Ishikawa (cell line): Measurements from ENCODE around the gene AVEN.

Experiments used
- CEBPB ChIP-seq: IDR thresholded peaks from 2 replicates; pipeline ENCODE4 v1.6.1; 2012
- CREB1 ChIP-seq: IDR thresholded peaks from 2 replicates; pipeline ENCODE4 v1.6.1; 2012; ENCODE audit warnings: low read depth
- EGR1 ChIP-seq: IDR thresholded peaks from 2 replicates; pipeline ENCODE4 v1.6.1; 2012
- EP300 ChIP-seq: IDR thresholded peaks from 2 replicates; pipeline ENCODE4 v1.6.1; 2012; ENCODE audit warnings: borderline replicate concordance
- FOXM1 ChIP-seq: IDR thresholded peaks from 2 replicates; pipeline ENCODE4 v1.6.1; 2012; ENCODE audit warnings: low read depth, borderline replicate concordance
- MAX ChIP-seq: IDR thresholded peaks from 2 replicates; pipeline ENCODE4 v1.6.1; 2012
- NFIC ChIP-seq: IDR thresholded peaks from 2 replicates; pipeline ENCODE4 v1.6.1; 2012
- RAD21 ChIP-seq: IDR thresholded peaks from 2 replicates; pipeline ENCODE4 v1.6.1; 2012; ENCODE audit warnings: low read depth
- TAF1 ChIP-seq: IDR thresholded peaks from 2 replicates; pipeline ENCODE4 v1.6.1; 2012; ENCODE audit warnings: low read depth, mild to moderate bottlenecking
- TCF12 ChIP-seq: IDR thresholded peaks from 2 replicates; pipeline ENCODE4 v1.6.1; 2012; ENCODE audit warnings: low read depth
- TEAD4 ChIP-seq: IDR thresholded peaks from 2 replicates; pipeline ENCODE4 v1.6.1; 2012
- YY1 ChIP-seq: IDR thresholded peaks from 2 replicates; pipeline ENCODE4 v1.6.1; 2012; ENCODE audit warnings: low read depth
- ZBTB7A ChIP-seq: IDR thresholded peaks from 2 replicates; pipeline ENCODE4 v1.6.1; 2012; ENCODE audit warnings: low read depth
- TF ChIP-seq, protein P1 (sequence below): IDR thresholded peaks from 2 replicates; pipeline ENCODE4 v1.6.1; 2012
- TF ChIP-seq, protein P2 (sequence below): IDR thresholded peaks from 2 replicates; pipeline ENCODE4 v1.6.1; 2012; ENCODE audit warnings: low read depth, mild to moderate bottlenecking

AVEN gene

DNA sequence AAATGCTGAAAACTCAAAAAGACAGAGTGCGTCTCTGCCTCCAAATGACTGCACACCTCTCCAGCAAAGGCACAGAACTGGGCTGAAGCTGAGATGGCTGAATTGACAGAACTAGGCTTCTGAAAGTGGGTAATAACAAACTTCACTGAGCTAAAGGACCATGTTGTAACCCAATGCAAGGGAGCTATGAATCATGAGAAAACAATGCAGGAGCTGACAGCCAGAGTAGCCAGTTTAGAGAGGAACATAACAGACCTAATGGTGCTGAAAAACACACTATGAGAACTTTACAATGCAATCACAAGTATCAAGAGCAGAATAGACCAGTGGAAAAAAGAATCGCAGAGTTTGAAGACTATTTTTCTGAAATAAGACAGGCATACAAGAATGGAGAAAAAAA lies 10.1 kb upstream of the AVEN start:
- TF ChIP-seq MAX (no peak), CREB1 (no peak), TEAD4 (no peak), EP300 (no peak), FOXM1 (no peak), TCF12 (no peak), TAF1 (no peak), ZBTB7A (no peak), EGR1 (no peak), RAD21 (no peak), CEBPB (no peak)
- TF ChIP-seq, protein P1, sequence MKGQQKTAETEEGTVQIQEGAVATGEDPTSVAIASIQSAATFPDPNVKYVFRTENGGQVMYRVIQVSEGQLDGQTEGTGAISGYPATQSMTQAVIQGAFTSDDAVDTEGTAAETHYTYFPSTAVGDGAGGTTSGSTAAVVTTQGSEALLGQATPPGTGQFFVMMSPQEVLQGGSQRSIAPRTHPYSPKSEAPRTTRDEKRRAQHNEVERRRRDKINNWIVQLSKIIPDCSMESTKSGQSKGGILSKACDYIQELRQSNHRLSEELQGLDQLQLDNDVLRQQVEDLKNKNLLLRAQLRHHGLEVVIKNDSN = no peak
- TF ChIP-seq, protein P2, sequence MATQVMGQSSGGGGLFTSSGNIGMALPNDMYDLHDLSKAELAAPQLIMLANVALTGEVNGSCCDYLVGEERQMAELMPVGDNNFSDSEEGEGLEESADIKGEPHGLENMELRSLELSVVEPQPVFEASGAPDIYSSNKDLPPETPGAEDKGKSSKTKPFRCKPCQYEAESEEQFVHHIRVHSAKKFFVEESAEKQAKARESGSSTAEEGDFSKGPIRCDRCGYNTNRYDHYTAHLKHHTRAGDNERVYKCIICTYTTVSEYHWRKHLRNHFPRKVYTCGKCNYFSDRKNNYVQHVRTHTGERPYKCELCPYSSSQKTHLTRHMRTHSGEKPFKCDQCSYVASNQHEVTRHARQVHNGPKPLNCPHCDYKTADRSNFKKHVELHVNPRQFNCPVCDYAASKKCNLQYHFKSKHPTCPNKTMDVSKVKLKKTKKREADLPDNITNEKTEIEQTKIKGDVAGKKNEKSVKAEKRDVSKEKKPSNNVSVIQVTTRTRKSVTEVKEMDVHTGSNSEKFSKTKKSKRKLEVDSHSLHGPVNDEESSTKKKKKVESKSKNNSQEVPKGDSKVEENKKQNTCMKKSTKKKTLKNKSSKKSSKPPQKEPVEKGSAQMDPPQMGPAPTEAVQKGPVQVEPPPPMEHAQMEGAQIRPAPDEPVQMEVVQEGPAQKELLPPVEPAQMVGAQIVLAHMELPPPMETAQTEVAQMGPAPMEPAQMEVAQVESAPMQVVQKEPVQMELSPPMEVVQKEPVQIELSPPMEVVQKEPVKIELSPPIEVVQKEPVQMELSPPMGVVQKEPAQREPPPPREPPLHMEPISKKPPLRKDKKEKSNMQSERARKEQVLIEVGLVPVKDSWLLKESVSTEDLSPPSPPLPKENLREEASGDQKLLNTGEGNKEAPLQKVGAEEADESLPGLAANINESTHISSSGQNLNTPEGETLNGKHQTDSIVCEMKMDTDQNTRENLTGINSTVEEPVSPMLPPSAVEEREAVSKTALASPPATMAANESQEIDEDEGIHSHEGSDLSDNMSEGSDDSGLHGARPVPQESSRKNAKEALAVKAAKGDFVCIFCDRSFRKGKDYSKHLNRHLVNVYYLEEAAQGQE = no peak

- TF ChIP-seq YY1 (no peak), FOXM1 (no peak), MAX (no peak), CREB1 (no peak), NFIC (no peak), TCF12 (no peak), RAD21 (no peak), CEBPB (no peak), EGR1 (no peak), ZBTB7A (no peak), EP300 (no peak), TAF1 (no peak), TEAD4 (no peak)
- TF ChIP-seq, protein P2 = no peak
- TF ChIP-seq, protein P1 = no peak
Measured at GRCh38 chr15:34047893-34048775, 9.1 kb upstream of the AVEN start.

DNA sequence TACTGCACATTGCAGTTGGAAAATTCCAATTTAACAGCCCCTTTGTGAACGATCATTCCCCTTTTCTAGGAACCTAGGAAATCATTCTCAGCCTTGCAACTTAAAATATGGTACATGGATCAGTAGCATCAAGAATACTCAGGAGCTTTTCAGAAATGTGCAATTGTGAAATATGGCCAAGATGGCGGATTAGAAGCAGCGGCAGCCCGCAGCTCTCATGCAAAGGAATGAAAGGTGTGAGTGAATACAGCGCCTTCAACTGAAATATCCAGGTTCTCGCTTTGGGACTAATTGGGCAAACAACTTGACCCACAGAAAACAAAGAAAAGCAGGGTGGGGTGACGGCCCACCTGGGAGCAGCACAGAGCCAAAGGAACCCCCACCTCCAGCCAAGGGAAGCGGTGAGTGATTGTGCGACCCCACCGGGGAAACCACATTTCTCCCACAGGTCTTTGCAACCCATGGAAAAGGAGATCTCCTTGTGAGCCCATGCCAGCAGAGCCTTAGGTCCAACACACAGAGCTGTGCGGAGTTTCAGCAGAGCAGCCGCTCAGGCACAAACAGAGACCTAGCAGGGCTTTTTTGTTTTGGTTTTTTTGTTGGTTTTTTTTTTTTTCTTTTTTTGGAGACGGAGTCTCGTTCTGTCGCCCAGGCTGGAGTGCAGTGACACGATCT lies 7.6 kb upstream of the AVEN start:
- TF ChIP-seq TEAD4 (no peak), MAX (no peak), NFIC (no peak), CEBPB (no peak), ZBTB7A (no peak), EP300 (no peak), YY1 (no peak), TAF1 (no peak), TCF12 (no peak), RAD21 (no peak), CREB1 (no peak)
- TF ChIP-seq, protein P2 = no peak

DNA sequence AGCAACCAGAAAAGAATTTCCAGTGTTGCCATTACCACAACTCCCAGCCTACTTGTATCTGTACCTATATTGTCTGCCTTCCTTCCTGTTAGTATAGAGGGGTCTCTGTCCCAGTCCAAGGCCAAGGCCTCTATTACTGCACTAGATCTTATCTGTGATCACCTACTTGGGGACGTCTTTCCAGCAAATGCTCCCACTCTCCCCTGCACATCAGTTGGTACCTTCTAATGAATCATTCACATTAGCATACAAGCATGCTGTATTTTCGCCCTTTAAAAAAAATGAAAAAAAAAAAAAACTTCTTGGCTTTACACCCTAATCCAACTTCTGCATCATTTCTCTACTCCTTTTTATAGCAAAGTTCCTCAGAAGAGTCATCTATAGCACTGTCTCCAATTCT lies 4.8 kb upstream of the AVEN start:
- TF ChIP-seq EGR1 (no peak), MAX (no peak), EP300 (no peak), FOXM1 (no peak), NFIC (no peak), ZBTB7A (no peak)
- TF ChIP-seq, protein P2 = no peak
